Skeletal muscle satellite cell (primary cell): ENCODE measurements around the gene CCDC178.

Experiments
- H3K27me3 ChIP-seq: 2 replicates; pipeline ENCODE4 v1.7.0; 2013; ENCODE audit warnings: low read length; ENCODE audit not compliant: control insufficient read depth, insufficient read depth
- H3K36me3 ChIP-seq: 2 replicates; pipeline ENCODE4 v1.7.0; 2013; ENCODE audit warnings: mild to moderate bottlenecking, control low read depth, low read length; ENCODE audit not compliant: insufficient read depth
- H3K4me1 ChIP-seq: 2 replicates; pipeline ENCODE4 v1.7.0; 2013; ENCODE audit warnings: low read length; ENCODE audit not compliant: control insufficient read depth, insufficient read depth
- H3K4me2 ChIP-seq: 2 replicates; pipeline ENCODE4 v1.7.0; 2013; ENCODE audit warnings: mild to moderate bottlenecking, low read length
- H3K4me3 ChIP-seq: 2 replicates; pipeline ENCODE4 v1.7.0; 2013; ENCODE audit warnings: low read length
- H3K9ac ChIP-seq: 2 replicates; pipeline ENCODE4 v1.7.0; 2013; ENCODE audit warnings: mild to moderate bottlenecking, low read depth, low read length, moderate library complexity
- H3K9me3 ChIP-seq: replicated peaks from 2 replicates; pipeline ENCODE4 v1.7.0; 2013; ENCODE audit warnings: mild to moderate bottlenecking, control low read depth, low read length

CCDC178 gene

DNA sequence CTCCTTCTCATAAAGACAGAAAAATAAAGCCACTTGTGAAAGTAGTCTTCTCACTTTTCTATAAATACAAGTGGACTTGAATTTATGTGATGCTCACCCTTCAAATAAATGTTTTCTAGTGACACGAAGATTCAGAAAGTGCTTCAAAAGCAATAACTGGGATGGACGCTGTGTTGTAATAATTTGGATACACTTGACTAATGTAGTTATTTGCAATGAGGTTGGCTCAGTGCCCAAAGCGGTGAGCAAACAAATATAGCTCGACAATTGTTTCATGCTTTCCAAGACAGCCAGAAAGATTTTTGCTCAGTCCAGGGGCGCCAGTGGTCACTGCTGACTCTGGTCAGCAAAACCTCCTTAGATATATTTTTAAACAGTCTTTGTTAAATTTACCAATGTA is 389.1 kb downstream of the CCDC178 start:
- Histone ChIP-seq H3K4me3 (no peak overlapping the region), H3K27me3 (no peaks in the 10 kb centered on the region), H3K4me2 (no peak overlapping the region), H3K9ac (no peak overlapping the region), H3K36me3 (no peaks in the 10 kb centered on the region), H3K9me3 (no peaks in the 10 kb centered on the region), H3K4me1 (no peaks in the 10 kb centered on the region)

DNA sequence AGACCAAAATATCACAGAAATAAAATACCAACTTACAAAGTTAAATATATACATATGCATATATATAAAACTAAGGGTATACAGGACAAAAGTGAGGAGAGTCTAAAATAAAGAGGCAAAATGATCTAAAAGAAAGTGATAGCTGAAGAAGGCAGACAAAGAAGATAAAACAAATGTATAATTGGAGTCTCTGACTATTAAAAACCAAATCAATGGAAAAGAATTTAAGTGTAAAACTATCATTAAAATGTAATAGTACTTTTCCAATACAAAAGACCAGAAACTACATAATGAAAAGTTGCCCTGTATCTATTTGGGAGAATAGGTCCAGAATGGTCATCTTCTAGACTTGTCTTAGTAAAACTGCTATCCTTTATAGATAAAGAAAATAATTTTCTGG is 400.3 kb downstream of the CCDC178 start:
- H3K9ac ChIP-seq: no peak overlapping the region
- no peaks in the 10 kb centered on the region for H3K36me3 ChIP-seq
- peaks cover 3% of the 10 kb centered on the region for H3K4me1 ChIP-seq
- no peak overlapping the region for H3K4me2 ChIP-seq
- no peaks in the 10 kb centered on the region for H3K27me3 ChIP-seq
- H3K9me3 ChIP-seq: no peaks in the 10 kb centered on the region
- H3K4me3 ChIP-seq: no peak overlapping the region

DNA sequence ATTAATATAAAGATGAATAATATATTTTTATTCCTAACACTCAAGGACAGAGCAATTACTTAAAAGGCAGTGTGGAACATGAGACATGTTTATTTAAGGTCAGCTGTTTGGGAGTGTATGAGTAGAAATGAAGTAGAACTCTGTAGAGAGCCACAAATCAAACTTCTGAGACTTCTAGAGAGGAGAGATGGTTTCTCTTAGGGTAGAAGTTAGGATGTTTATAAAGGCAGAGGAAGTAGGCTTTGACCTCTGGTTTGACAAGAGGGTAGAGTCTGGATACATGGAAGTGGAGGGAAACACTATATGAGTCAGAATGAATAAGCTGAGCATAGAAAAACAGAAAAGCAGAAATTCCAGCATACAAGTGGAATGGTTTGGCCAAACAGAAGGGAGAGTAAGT is 405.6 kb downstream of the CCDC178 start:
- Histone ChIP-seq H3K27me3 (no peaks in the 10 kb centered on the region), H3K36me3 (no peaks in the 10 kb centered on the region), H3K4me1 (peaks cover 7% of the 10 kb centered on the region), H3K4me2 (no peak overlapping the region), H3K9ac (no peak overlapping the region), H3K9me3 (no peaks in the 10 kb centered on the region), H3K4me3 (no peak overlapping the region)

DNA sequence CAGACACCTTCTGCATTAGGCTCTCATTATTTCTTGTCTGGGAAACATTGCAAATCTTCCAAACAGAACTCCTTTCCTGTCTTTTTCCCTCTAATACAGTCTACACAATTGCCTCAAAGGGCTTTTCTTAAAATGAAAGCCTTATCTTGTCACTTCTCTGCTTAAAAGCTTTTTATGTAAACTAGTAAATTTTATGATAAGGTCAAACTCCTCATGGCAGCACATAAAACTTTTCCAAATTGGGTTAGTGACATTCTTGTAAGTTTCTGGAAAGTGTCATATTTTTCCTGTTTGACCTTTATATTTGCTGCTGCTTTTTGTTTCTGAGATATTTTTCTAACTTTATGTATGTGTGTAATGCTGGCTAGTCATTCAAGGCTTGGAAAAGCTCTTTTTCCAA is 406.3 kb downstream of the CCDC178 start:
- Histone ChIP-seq H3K9ac (no peak overlapping the region), H3K27me3 (no peaks in the 10 kb centered on the region), H3K4me3 (no peak overlapping the region), H3K4me2 (no peak overlapping the region), H3K9me3 (no peaks in the 10 kb centered on the region), H3K4me1 (peaks cover 7% of the 10 kb centered on the region), H3K36me3 (no peaks in the 10 kb centered on the region)

DNA sequence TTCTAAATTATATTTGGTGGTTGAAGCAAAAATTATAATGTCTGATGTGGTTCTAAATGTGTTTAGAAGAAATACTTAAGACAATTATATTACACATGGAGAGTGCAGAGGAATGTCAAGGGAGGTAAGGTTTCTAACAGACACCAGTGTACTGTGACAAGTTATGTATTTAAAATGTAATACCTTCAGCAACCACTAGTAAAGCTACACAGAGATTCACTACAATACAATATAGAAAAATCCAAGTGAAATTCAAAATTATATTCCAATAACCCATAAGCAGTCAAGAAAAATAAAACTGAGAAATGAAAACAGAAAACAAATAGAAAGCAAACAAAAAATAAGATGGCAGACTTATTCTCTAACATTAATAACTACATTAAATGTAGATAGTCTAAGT is 418.2 kb downstream of the CCDC178 start:
- no peaks in the 10 kb centered on the region for H3K36me3 ChIP-seq
- no peaks in the 10 kb centered on the region for H3K27me3 ChIP-seq
- no peak overlapping the region for H3K4me3 ChIP-seq
- no peaks in the 10 kb centered on the region for H3K9me3 ChIP-seq
- no peak overlapping the region for H3K9ac ChIP-seq
- H3K4me1 ChIP-seq: no peaks in the 10 kb centered on the region
- no peak overlapping the region for H3K4me2 ChIP-seq

DNA sequence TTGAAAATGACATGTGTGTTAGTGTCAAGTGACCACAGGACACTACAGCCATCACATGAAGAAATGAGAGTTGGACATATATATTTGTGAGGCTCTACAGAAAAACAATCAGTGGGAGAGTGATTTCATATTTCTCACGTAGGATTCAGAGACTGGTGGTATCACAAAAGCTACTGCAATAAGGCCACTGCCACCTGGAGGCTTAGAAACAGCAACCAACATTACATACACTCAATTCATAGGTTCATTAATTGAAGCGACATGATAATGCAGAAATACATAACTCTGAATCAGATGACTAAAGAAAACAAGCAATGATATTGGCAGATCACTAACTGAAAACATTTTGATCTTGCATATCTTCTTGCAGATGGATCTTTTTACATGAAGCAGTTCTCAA is 419.6 kb downstream of the CCDC178 start:
- Histone ChIP-seq H3K36me3 (no peaks in the 10 kb centered on the region), H3K4me1 (no peaks in the 10 kb centered on the region), H3K9ac (no peak overlapping the region), H3K27me3 (no peaks in the 10 kb centered on the region), H3K4me3 (no peak overlapping the region), H3K9me3 (no peaks in the 10 kb centered on the region), H3K4me2 (no peak overlapping the region)

DNA sequence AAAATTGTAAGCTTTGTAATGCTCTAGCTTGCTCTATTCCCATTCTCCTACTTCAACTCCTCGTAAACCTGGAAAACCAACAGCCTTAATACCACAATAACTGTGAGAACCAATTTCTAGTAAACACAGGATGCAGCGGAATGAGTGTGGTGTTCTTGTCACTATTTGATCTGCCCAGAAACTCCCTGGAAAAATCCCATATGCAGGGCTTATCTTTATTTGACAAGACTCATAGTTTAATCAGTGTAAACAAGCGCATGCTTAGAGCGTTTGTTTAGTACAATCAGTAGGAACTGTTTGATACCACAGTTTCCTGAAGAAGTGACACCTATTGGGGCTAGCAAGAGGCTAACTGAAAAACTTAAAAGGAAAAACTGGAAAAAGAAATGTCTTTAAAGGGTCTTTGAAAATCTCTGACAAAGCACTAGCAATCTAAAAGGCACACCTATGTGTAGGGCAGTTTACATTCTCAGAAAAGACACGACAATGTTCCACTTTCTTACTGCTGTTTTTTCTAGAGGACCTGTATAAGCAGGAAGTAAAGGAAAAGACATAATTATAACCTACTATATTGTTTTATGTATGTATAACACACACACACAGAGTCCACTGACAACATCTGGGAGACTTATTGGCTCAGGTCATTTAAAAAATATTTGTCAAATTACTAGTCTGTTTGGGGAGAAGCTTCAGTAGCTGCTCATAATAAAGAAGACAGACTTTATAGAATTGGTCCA is 426.3 kb downstream of the CCDC178 start:
- no peaks in the 10 kb centered on the region for H3K4me1 ChIP-seq
- H3K27me3 ChIP-seq: no peaks in the 10 kb centered on the region
- H3K9ac ChIP-seq: no peak overlapping the region

DNA sequence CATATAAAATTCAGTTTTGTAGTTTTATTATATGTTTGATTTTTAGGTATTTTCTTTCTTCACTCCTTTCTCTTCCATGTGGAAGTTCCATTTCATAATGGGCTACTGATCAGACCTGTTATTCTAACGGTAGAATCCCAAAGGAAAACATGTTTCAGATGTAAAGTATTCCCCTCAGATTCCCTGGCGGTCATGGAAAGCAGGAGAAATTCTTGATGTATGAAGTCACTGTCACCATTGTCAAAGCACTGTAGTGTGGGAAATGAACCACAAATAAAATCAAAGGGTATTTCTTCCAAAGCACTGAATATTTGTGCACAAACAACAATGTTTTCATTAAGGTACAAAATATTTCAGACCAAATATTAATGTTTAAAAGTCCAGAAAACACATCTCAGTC is 430.4 kb downstream of the CCDC178 start:
- Histone ChIP-seq H3K4me1 (no peaks in the 10 kb centered on the region), H3K9ac (no peak overlapping the region), H3K4me2 (no peak overlapping the region), H3K36me3 (no peaks in the 10 kb centered on the region), H3K9me3 (no peaks in the 10 kb centered on the region), H3K27me3 (no peaks in the 10 kb centered on the region), H3K4me3 (no peak overlapping the region)

More for the DNA sequence above, 426.3 kb downstream of the CCDC178 start:
- no peak overlapping the region for H3K4me2 ChIP-seq
- H3K36me3 ChIP-seq: no peaks in the 10 kb centered on the region
- H3K4me3 ChIP-seq: no peak overlapping the region
- no peaks in the 10 kb centered on the region for H3K9me3 ChIP-seq

DNA sequence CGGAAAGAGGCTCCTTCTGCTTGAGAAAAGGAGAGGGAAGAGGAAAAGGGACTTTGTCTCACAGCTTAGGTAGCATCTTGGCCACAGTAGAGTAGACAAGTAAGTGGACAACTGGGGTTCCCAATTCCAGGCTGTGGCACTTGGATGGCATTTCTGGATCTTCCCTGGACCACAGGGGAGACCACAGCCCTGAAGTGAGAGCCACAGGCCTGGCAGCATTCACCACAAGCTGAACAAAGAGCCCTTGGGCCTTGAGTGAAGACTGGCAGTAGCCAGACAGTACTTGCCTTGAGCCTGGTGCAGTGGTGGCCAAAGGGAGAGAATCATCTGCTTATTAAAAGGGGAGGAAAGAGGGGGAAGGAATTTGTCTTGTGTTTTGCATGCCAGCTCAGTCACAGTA is 441.6 kb downstream of the CCDC178 start:
- Histone ChIP-seq H3K4me3 (no peak overlapping the region), H3K9me3 (no peaks in the 10 kb centered on the region), H3K27me3 (no peaks in the 10 kb centered on the region), H3K36me3 (no peaks in the 10 kb centered on the region), H3K9ac (no peak overlapping the region), H3K4me2 (no peak overlapping the region), H3K4me1 (no peaks in the 10 kb centered on the region)

DNA sequence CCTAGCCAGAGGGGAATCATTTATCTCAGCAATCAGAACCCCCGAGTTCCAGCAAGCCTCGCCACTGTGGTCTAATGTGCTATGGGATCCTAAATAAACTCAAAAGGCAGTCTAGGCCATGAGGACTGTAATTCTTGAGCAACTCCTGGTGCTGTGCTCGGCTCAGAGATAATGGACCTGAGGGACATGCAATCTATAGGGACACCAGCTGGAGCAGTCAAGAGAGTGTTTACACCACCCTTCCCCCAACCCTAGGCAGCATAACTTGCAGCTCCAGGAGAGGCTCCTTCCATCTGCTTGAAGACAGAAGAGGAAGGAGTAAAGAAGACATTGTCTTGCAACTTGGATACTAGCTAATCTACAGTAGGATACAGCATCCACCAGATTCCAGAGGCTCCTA is 442.2 kb downstream of the CCDC178 start:
- no peak overlapping the region for H3K4me3 ChIP-seq

DNA sequence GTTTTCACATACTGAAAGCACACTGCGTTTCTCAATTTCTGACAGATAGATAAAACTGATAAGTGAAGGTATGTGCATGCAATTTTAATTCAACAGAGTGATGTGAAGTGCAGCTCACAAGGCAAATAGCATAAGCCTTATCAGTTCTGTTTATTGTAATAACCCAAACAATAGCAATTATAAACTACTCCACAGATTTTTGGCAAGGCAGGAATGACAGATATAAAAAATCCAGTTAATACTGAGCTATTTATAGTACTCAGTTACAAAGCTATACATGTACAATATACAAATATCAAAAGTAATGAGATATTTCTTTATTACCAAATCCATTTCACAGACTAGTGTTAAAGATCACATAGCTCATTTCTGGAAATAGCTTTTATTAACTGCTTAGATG is 456.8 kb downstream of the CCDC178 start:
- Histone ChIP-seq H3K4me3 (no peak overlapping the region), H3K9me3 (no peaks in the 10 kb centered on the region), H3K27me3 (no peaks in the 10 kb centered on the region), H3K4me1 (no peaks in the 10 kb centered on the region), H3K4me2 (no peak overlapping the region), H3K36me3 (no peaks in the 10 kb centered on the region), H3K9ac (no peak overlapping the region)

More for the DNA sequence above, 442.2 kb downstream of the CCDC178 start:
- H3K9me3 ChIP-seq: no peaks in the 10 kb centered on the region
- no peak overlapping the region for H3K9ac ChIP-seq
- no peaks in the 10 kb centered on the region for H3K36me3 ChIP-seq
- H3K27me3 ChIP-seq: no peaks in the 10 kb centered on the region
- H3K4me1 ChIP-seq: no peaks in the 10 kb centered on the region
- no peak overlapping the region for H3K4me2 ChIP-seq

DNA sequence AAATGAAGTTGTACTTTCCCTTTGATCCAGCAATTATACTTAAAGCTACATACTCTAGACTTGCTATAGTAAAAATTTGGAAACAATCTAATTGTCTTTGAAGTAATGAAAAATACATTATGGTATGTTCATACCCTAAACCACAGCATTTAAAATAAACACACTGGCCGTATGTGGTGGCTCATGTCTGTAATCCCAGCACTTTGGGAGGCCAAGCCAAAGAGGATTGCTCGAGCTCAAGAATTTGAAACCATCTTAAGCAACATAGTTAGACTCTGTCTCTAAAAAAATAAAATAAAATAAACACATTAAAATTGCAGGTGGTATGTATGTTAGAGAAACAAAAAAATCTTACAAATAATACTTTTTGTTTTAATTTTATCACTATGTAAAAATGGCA is 459.6 kb downstream of the CCDC178 start:
- H3K4me2 ChIP-seq: no peak overlapping the region
- no peaks in the 10 kb centered on the region for H3K36me3 ChIP-seq
- H3K27me3 ChIP-seq: no peaks in the 10 kb centered on the region
- H3K4me1 ChIP-seq: no peaks in the 10 kb centered on the region
- H3K4me3 ChIP-seq: no peak overlapping the region
- no peak overlapping the region for H3K9ac ChIP-seq
- no peaks in the 10 kb centered on the region for H3K9me3 ChIP-seq
